ENCODE data around the gene CYP1A2.
"Not testable (repeated sequence)": the region's sequence is repeated elsewhere in the genome, so short reads cannot be mapped to it uniquely, and the experiment has no call there.

The CYP1A2 gene

GRCh38 chr15:74784426-74785193 is 36.0 kb downstream of the CYP1A2 start:
- Histone ChIP-seq H3K27me3 (ENCODE audit: control insufficient read depth, insufficient read depth, low read length) (peaks cover 15% of the 10 kb centered on the region), H3K36me3 (ENCODE audit: control insufficient read depth, insufficient read depth, low read length) (no peaks in the 10 kb centered on the region), H3K27ac (ENCODE audit: low read depth, low read length) (no peak overlapping the region), H3K4me3 (ENCODE audit: low read depth, low read length) (no peak overlapping the region), H3K9ac (ENCODE audit: low read length) (no peak overlapping the region), H3K9me3 (ENCODE audit: control insufficient read depth, insufficient read depth, low read depth, low read length) (no peaks in the 10 kb centered on the region), H3K4me1 (ENCODE audit: control insufficient read depth, insufficient read depth, low read length) (peaks cover 56% of the 10 kb centered on the region)

GRCh38 chr15:74785194-74786032 is 36.8 kb downstream of the CYP1A2 start:
- Histone ChIP-seq H3K9me3 (ENCODE audit: control insufficient read depth, insufficient read depth, low read depth, low read length) (no peaks in the 10 kb centered on the region), H3K9ac (ENCODE audit: low read length) (no peak overlapping the region), H3K4me1 (ENCODE audit: control insufficient read depth, insufficient read depth, low read length) (peaks cover 56% of the 10 kb centered on the region), H3K27me3 (ENCODE audit: control insufficient read depth, insufficient read depth, low read length) (peaks cover 11% of the 10 kb centered on the region), H3K27ac (ENCODE audit: low read depth, low read length) (no peak overlapping the region), H3K36me3 (ENCODE audit: control insufficient read depth, insufficient read depth, low read length) (no peaks in the 10 kb centered on the region), H3K4me3 (ENCODE audit: low read depth, low read length) (no peak overlapping the region)

GRCh38 chr15:74786081-74786480 is 37.4 kb downstream of the CYP1A2 start:
- H3K36me3 ChIP-seq (ENCODE audit: control insufficient read depth, insufficient read depth, low read length); H3K27me3 ChIP-seq (ENCODE audit: control insufficient read depth, insufficient read depth, low read length); H3K9me3 ChIP-seq (ENCODE audit: control insufficient read depth, insufficient read depth, low read depth, low read length); H3K9ac ChIP-seq (ENCODE audit: low read length); H3K27ac ChIP-seq (ENCODE audit: low read depth, low read length); H3K4me3 ChIP-seq (ENCODE audit: low read depth, low read length): not testable (repeated sequence)
- peaks cover 50% of the 10 kb centered on the region for H3K4me1 ChIP-seq (ENCODE audit: control insufficient read depth, insufficient read depth, low read length)

- H3K36me3 ChIP-seq (ENCODE audit: control insufficient read depth, insufficient read depth, low read length) = no peaks in the 10 kb centered on the region
- no peak overlapping the region for H3K4me3 ChIP-seq (ENCODE audit: low read depth, low read length)
- no peak overlapping the region for H3K9ac ChIP-seq (ENCODE audit: low read length)
- H3K4me1 ChIP-seq (ENCODE audit: control insufficient read depth, insufficient read depth, low read length) = peaks cover 44% of the 10 kb centered on the region
- H3K27ac ChIP-seq (ENCODE audit: low read depth, low read length) = no peak overlapping the region
- no peaks in the 10 kb centered on the region for H3K9me3 ChIP-seq (ENCODE audit: control insufficient read depth, insufficient read depth, low read depth, low read length)
- H3K27me3 ChIP-seq (ENCODE audit: control insufficient read depth, insufficient read depth, low read length) = no peaks in the 10 kb centered on the region
Observed at GRCh38 chr15:74786551-74787165, 38.0 kb downstream of the CYP1A2 start.

GRCh38 chr15:74787251-74788041 is 38.8 kb downstream of the CYP1A2 start:
- H3K9ac ChIP-seq (ENCODE audit: low read length) = no peak overlapping the region

GRCh38 chr15:74788042-74788682 is 39.5 kb downstream of the CYP1A2 start:
- H3K27me3 ChIP-seq (ENCODE audit: control insufficient read depth, insufficient read depth, low read length) = no peaks in the 10 kb centered on the region
- H3K9me3 ChIP-seq (ENCODE audit: control insufficient read depth, insufficient read depth, low read depth, low read length) = no peaks in the 10 kb centered on the region
- no peak overlapping the region for H3K9ac ChIP-seq (ENCODE audit: low read length)
- H3K36me3 ChIP-seq (ENCODE audit: control insufficient read depth, insufficient read depth, low read length) = no peaks in the 10 kb centered on the region
- no peak overlapping the region for H3K27ac ChIP-seq (ENCODE audit: low read depth, low read length)
- peaks cover 52% of the 10 kb centered on the region for H3K4me1 ChIP-seq (ENCODE audit: control insufficient read depth, insufficient read depth, low read length)
- H3K4me3 ChIP-seq (ENCODE audit: low read depth, low read length) = no peak overlapping the region

More at GRCh38 chr15:74787251-74788041, 38.8 kb downstream of the CYP1A2 start:
- no peaks in the 10 kb centered on the region for H3K36me3 ChIP-seq (ENCODE audit: control insufficient read depth, insufficient read depth, low read length)
- peaks cover 50% of the 10 kb centered on the region for H3K4me1 ChIP-seq (ENCODE audit: control insufficient read depth, insufficient read depth, low read length)
- no peaks in the 10 kb centered on the region for H3K9me3 ChIP-seq (ENCODE audit: control insufficient read depth, insufficient read depth, low read depth, low read length)
- H3K4me3 ChIP-seq (ENCODE audit: low read depth, low read length) = no peak overlapping the region
- H3K27ac ChIP-seq (ENCODE audit: low read depth, low read length) = no peak overlapping the region
- no peaks in the 10 kb centered on the region for H3K27me3 ChIP-seq (ENCODE audit: control insufficient read depth, insufficient read depth, low read length)

DNA sequence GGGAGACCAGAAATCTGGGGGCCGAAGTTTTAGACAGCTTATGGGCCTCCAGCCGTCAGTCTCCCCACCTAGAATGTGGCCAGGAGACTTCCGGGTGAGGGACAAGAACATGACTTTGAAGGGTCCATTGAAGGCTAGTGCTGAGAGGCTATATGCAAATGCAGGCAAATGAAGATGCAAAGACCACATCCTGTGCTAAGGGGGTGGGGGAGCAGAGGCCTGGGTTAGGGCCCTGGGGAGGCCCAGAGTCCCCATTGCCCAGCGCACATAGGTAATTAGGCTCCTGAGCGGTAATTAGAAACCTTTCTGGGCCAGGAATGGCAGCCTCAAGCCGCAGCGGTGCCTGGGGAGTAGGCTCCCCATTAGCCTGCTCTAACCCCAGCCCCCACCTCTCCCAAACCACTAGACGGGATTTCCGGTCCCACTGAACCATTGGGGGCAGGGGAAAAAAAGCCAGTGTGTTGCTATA is 40.1 kb downstream of the CYP1A2 start:
- no peaks in the 10 kb centered on the region for H3K36me3 ChIP-seq (ENCODE audit: control insufficient read depth, insufficient read depth, low read length)
- no peaks in the 10 kb centered on the region for H3K9me3 ChIP-seq (ENCODE audit: control insufficient read depth, insufficient read depth, low read depth, low read length)
- no peak overlapping the region for H3K9ac ChIP-seq (ENCODE audit: low read length)
- no peak overlapping the region for H3K27ac ChIP-seq (ENCODE audit: low read depth, low read length)
- no peaks in the 10 kb centered on the region for H3K27me3 ChIP-seq (ENCODE audit: control insufficient read depth, insufficient read depth, low read length)
- H3K4me3 ChIP-seq (ENCODE audit: low read depth, low read length) = no peak overlapping the region
- H3K4me1 ChIP-seq (ENCODE audit: control insufficient read depth, insufficient read depth, low read length) = peaks cover 51% of the 10 kb centered on the region

DNA sequence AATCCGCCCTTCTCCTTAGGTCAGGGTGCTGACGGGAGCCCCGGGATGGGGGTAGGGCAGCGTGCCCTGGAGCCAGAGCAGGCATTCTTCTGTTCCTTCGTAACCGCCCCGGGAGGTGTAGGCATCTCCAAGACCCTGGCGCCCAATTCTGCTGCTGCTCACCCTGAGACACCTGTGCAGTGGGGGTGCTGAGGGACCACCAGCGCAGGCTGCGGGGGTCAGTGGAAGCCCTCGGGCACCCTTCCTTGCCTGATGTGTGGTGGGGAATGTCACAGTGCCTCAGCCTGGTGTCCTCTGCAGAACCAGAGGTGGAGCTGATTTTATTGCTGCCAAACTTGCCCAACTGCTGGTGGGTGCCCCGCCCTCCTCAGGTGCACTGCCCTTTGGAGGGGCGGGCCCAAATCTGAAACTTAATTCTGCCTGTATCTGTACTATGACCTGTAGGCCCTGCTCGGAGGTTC is 40.6 kb downstream of the CYP1A2 start:
- Histone ChIP-seq H3K27me3 (ENCODE audit: control insufficient read depth, insufficient read depth, low read length) (no peaks in the 10 kb centered on the region), H3K4me3 (ENCODE audit: low read depth, low read length) (no peak overlapping the region), H3K4me1 (ENCODE audit: control insufficient read depth, insufficient read depth, low read length) (peaks cover 48% of the 10 kb centered on the region), H3K36me3 (ENCODE audit: control insufficient read depth, insufficient read depth, low read length) (no peaks in the 10 kb centered on the region), H3K9ac (ENCODE audit: low read length) (no peak overlapping the region), H3K27ac (ENCODE audit: low read depth, low read length) (no peak overlapping the region), H3K9me3 (ENCODE audit: control insufficient read depth, insufficient read depth, low read depth, low read length) (no peaks in the 10 kb centered on the region)

GRCh38 chr15:74789741-74790079 is 41.1 kb downstream of the CYP1A2 start:
- peaks cover 48% of the 10 kb centered on the region for H3K4me1 ChIP-seq (ENCODE audit: control insufficient read depth, insufficient read depth, low read length)

More at GRCh38 chr15:74789741-74790079, 41.1 kb downstream of the CYP1A2 start:
- Histone ChIP-seq H3K9ac (ENCODE audit: low read length) (no peak overlapping the region), H3K4me3 (ENCODE audit: low read depth, low read length) (no peak overlapping the region), H3K36me3 (ENCODE audit: control insufficient read depth, insufficient read depth, low read length) (no peaks in the 10 kb centered on the region), H3K9me3 (ENCODE audit: control insufficient read depth, insufficient read depth, low read depth, low read length) (no peaks in the 10 kb centered on the region), H3K27me3 (ENCODE audit: control insufficient read depth, insufficient read depth, low read length) (no peaks in the 10 kb centered on the region), H3K27ac (ENCODE audit: low read depth, low read length) (no peak overlapping the region)
